MV-4-11 (cell line): Measurements from ENCODE around the gene ITPR1.

Experiments
- DNase-seq: peaks from one replicate; lab custom pipeline; 2025; lab: John Stamatoyannopoulos, UW

Gene ITPR1

DNA sequence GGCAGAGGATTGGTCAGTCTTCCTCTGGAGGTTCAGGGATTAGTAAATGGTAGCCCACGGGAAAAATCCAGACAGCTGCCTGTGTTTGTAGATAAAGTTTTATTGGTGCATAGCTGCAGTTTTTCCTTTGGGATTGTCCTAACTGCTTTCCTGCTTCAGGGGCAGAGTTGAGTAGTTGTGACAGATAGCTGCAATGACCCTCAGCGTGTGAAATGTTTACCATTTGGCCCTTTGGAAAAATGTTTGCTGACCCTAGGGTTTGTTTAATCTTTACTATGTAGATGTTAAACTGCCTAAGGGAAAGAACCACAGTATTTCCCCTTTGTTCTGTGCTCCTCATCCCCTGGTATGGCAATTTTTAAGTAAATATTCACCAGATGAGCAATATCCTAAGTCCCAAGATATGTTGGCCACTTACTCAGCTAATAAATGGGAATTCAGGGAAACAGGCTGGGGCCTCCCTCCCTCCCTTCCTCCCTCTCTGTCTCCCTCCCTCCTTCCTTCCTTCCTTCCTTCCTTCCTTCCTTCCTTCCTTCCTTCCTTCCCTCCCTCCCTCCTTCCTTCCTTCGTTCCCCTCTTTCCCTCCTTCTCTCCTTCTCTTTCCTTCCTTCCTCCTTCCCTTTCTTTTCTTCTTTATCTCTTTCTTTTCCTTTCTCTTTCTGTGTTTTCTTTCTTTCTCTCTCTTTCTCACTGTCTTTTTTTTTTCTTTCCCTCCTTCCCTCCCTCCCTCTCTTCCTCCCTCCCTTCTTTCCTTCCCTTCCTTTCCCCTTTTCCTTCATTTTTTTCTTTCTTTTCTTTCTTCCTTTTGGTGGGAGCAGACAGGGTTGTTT, 251.5 kb downstream of the ITPR1 start:
- DNase-seq, result no peak

DNA sequence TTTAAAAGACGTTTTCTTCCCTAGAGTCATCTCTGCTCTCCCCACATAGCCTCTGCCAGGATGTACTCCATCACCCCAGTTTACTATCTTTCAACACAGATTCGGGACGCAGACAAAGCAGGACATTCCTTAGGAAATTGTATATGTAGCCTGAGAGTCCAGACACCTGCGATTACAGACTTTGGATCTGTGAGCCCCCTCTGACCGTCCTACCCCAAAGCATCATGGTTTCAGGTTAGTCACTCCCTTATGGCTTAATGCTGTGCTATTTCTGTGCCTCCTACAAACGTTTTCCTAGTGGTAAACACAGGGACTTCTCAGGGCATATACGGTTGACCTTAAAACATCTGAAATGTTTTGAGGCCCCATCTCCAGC, 252.1 kb downstream of the ITPR1 start:
- no peak for DNase-seq

DNA sequence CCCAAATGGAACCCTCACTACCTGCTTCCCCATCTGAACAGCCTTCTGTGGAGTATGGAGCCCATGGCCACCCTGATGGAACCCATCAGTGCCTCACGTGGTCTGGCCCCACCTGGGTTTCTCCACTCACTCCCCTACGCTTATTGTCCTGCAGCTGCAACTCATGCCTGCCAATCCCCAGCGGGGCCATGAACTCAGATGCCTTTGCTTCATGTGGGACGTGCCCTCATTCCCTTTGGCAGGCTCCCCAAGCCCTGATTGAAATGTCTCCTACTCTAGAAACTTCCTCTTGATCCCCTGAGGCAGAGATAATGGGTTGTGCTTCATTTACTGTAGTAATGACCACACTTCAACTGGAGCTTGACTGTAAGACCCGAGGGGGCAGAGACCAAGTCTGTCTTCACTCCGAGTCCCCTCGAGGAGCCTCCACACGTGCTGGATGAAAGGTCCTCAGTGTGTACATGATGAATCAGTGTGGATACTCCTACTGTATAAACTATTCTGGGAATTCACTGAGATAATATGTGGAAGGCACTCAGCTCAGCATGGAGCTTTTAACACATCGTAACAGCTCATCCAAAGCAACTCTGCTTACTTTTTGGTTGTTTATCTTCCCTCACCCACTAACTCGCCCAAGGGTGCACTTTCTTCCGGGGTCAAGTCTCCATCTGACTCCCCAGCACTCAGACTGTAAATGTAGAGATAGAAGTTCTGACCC, 253.3 kb downstream of the ITPR1 start:
- DNase-seq, result no peak

DNA sequence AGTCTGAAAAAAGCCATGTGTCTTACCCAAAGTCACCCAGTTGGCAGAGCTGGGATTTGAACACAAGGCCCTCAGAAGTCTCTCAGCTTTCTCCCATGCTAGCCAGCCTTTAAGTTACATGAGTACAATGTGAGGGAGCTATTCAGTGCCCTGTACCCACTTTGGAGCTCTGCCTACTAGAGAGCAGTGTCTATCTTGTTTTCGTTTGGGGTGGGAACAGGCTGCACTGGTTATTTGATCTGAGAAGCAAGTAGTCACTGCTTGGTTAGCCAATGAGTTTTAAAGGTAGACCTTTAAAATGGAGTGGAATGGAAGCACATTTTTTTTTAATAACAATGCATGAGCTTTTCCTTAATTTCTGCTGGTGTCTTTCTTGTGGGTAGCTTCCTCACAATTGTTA, 255.0 kb downstream of the ITPR1 start:
- DNase-seq, result no peak

DNA sequence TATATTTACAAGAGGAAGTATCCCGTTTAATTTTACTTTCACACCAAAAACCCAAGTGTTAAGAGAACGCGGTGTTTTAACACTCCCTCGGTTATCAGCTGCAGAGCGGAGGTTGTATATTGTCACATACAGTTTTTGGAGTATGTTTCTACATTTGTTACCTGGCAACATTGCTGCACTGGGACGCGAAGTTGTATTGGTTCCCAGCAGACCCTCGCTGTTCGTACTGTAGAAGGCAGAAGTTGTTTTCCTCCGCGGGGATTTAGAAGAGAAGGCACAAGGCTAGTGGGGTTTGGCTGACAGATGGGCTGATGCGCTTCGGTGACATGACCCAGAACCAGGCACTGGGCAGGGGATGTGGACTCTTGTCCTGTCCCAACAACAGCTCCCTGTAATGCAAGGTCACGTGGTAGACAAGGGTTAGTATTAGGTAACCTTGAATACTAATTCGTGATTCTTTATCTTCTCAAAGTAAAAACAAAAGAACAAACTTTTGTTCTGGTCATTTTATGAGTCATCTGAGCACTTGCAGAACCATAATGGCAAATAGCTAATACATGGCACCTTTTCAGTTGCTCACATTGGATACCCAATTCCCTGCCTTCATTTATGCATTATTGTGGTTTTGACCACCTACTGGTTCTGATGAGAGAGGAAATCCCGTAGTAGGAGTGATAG, 255.7 kb downstream of the ITPR1 start:
- DNase-seq, result peak; percentile 77

DNA sequence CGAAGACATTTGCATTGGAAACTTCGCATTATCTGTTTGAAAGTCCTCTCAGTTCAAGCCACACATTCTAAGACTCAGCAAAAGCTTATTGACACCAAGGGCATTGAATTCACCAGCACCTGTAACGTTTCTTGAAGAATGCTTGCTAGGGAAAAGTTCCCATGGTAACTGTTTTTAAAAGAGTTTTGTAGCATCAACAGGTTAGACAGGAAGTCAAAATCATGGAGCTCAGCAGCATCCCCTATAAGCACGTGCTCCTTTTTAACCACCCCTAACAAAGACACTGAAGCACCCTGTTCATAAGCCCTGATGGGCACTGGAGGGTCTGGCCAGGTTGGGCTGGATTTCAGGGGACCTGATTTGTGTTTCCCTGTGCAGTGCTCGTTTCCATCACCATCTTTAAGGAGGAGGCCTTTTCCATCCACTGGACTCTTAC, 256.4 kb downstream of the ITPR1 start:
- no peak for DNase-seq

DNA sequence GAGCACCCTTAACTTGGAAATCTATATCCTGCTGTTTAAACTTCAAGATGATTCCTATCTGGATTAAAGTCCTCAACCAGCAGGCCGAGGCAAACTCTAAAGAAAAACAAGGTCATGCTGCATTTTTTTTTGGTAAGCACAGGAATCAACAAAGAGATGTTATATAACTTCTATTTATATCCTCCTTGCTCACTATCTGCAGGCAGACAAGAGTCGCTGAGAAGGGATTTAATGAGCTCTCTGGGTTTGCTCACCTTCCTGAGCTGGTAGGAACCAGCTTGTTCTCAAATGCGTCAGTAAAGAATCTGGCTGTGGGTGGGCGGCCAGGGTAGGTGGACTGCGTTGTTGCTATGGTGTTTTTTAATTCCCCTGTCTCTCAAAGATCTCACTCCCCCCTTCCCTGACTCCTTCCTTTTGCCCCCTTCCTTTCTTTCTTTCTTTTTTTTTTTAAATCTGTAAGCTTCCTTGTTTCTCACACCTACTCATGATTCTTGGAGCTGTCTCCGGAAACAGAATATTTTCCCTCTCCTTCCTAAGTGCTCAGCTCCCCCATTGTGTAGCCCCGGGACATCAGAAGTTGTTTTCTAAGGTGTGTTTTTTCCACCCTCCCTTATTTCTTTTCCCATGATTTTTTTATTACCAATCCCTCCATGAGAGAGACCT, 257.3 kb downstream of the ITPR1 start:
- DNase-seq, result no peak

DNA sequence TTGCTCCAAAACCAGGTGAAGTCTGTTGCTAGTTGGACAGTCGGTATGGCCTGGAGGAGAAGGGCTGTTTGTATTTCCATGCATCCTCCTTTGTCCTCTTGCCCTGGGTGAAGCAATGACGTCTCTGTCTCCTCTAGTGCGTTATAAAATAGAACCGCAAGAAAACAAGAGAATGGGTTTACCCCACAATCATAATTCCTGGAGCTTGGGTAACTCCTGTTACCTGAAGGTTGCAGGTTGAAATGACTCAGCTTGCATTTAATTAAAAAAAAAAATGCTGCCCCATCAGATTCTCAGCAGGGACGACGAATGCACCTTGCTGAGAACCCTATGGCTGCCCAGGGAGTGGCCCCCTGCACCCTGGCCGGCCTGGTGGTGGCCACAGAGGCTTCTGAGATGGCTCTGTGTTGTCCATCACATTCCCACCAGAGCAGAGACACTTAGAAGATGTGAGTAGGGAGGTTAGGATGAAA, 257.9 kb downstream of the ITPR1 start:
- DNase-seq, result no peak

DNA sequence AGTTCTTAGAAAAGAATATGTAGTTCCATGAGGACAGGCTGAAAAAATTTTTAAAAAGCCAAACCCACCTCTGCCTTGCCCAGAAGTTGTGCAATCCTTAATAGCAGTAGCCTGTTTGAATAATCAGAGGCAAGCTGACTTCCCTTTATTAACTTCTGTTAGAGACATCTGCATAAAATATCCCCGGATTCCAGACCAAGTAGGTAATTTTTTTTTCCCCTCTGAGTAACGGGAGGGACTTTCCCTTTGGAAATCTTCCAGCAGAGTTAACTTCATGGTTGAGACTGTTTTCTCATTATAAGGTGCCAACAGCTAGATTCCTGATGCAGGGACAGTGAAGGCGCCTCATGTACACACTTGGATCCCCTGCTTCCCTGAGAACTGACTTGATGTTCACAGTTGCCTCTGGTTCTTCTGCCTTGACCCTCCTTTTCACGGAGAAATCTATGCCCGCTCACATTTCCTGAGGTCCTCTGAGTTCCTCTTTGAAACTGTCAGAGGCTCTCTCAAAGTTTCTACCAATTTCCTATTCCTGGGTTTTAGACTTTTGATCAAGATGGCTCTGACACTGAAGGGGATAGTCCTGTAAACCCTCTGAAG, 258.5 kb downstream of the ITPR1 start:
- peak; percentile 92 for DNase-seq

DNA sequence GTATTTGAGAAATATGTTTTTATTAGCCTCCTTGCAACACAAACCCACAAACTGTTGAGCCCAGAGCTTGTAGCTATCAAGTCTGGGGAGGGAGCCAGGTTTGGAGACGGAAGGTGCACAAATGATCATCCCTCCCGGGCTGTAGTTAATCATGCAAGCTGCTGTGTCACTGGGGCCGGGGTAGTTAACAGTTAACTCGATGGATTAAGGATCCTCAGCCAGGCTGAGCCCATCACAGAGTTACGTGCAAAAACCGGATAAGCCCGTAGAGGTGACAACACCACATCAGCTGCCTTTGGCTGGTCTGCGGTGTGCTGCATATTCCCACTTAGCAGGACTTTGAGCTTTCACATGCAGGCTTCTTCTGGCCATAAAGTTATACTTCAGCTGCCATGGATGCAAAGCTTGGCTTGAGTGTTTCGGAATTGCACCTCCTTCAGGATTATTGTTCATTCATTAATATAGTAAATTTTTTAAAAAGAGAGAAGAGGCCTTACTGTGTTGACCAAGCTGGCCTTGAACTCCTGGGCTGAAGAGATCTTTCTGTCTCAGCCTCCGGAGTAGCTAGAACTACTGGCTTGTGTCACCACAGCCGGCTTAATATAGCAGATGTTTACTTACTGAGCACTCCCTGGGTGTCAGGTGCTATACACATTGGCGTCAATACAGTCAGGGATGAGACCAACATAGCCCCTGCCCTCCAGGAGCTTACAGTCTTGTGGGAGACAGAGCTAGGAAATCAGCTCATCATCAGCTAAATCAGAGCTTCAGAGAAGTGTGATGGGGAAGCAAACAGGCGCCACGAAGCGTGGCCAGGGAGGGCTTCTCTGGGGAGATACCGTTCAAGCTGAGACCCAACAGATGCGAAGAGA, 259.3 kb downstream of the ITPR1 start:
- DNase-seq, result peak; percentile 99

DNA sequence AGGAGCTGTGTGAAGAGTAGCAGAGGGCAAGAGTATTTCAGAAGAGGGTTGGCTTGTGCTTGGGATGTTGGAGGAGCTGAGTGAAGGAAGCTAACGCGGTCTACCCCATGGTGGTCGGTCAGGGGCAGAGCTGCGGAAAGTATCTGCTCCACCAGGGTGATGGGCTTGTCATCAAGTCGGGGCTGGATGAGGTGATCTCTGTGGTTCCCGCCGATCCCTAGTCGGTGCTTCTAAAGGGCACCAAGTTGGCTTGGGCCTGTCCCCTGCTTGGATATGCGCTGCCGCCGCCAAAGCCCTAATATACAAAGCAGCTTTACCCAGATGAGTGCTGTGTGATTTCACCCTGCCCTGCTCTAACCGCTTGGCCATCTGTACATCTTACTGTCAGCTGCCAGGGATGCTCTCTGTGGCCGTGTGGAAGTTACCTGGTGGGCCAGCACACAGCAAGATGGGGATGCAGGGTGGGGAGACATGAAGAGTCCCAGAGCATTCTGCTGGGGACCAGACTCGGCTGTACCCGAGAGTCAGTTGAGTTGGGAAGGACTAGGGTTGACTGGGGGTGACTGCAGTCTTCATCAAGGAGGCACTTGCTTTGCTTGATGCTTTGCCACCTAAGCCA, 260.0 kb downstream of the ITPR1 start:
- no peak for DNase-seq

DNA sequence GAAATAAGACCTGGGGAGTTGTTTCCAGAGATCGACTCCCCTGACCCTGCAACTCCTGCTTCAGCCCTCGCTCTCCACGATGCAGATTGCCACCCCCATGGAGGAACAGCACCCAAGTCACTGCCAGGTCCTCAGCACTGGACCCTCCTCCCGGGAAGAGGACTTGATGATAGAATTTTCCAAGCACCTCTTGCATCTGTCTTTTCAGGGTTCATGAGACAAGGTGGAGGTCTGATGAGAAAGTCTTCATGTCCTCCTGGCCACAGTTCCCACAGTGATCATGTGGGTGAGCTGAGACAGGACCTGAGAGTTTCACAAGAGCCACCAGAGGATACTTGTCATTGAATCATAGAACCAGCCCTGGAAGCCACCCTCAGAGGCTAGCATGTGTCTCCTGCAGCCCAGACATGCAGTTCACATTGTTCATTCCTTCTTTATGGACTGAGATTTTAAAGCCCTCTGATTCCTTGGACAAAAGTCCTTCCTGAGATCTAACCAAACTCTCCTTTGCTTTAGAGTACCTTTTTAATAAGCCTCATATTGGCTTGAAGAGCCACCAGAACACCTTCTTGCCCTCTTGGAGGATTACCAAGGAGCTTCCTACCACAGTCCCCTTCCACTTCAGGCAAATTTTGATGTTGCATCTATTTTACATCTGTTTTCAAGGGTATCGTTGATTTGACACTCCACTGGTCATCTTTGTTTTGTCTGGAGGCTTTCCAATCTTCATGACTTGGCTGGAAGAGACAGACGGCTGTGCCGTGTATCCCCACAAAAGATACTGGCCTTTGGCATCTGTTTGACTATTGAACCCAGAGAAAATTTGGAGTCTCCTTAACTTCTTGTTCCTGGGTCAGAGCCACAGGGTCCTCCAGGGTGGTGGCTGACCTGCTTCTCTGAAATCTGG, 261.3 kb downstream of the ITPR1 start:
- DNase-seq, result peak; percentile 63

DNA sequence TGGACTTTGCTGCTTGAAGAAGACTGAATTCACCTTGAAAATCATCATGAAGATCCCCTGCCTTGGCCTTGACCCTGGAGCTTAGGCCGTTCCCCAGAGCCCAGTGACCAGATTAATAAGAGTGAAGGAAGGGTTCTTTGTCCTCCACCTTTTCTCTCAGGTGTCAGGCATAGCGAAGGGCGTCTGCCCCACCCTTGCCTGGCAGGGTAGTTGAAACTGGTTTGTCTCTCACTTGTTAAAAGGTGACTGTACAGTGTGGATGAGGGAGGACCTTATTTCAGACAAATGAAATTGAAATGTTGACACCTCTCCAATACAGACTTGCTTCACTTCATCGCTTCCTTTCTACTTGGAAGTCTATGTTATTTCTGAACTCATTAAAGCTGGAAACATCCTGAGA, 262.4 kb downstream of the ITPR1 start:
- DNase-seq, result no peak

DNA sequence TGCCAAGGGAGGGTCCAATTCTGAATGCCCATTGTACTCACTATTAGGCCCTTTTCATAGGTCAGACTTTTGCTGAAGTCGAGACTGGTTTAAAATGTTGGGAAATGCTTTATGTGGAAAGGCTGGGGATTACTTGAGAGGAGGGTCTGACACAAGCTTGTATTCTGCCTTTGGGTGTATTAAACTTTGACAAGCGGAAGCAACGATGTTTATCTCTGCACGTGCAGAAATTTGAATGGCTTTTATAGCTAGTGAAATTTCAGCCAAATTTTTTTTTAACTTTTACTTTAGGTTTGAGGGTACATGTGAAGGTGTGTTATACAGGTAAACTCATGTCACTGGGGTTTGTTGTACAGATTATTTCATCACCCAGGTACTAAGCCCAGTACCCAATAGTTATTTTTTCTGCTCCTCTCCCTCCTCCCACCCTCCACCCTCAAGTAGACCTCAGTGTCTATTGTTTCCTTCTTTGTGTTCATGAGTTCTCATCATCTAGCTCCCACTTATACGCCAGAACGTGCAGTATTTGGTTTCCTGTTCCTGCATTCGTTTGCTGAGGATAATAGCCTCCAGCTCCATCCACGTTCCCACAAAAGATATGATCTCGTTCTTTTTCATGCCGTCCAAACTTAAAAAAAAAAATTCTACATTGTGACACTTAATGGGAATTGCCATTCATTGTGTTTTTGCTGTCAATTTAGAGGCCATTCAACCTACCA, 263.1 kb downstream of the ITPR1 start:
- DNase-seq, result no peak

DNA sequence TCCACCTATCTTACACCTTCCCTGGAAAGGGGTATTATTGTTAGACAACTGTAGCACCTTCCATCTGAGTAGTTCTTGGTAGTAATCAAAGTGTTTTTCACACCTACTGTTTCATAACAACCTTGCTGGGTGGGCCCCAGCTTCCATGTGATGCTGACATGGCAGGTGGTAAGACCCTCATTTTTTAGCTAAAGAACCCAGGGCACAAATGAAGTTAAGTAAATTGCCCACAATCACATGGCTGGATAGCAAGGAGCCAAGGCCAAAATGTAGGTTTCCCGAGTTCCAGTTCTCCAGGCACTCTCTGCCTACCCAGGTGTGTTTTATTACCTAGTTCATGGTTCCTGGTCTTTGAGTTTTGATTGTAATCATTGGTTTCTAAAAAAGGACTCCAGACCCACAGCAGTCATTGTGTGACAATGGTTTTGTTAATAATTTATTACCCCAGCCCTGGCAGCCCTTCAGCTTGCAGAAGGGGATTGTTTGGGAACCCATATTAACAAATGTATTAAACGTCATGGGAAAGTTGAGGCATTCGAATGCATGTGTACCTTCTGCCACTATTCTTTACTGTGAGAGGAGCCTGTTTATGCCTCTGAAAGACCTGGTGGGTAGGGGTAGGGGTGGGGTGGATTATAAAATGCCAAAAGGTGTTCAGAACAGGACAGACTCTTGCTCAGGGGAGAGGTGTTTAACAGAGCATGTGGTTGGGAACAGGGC, 263.9 kb downstream of the ITPR1 start:
- DNase-seq, result no peak

DNA sequence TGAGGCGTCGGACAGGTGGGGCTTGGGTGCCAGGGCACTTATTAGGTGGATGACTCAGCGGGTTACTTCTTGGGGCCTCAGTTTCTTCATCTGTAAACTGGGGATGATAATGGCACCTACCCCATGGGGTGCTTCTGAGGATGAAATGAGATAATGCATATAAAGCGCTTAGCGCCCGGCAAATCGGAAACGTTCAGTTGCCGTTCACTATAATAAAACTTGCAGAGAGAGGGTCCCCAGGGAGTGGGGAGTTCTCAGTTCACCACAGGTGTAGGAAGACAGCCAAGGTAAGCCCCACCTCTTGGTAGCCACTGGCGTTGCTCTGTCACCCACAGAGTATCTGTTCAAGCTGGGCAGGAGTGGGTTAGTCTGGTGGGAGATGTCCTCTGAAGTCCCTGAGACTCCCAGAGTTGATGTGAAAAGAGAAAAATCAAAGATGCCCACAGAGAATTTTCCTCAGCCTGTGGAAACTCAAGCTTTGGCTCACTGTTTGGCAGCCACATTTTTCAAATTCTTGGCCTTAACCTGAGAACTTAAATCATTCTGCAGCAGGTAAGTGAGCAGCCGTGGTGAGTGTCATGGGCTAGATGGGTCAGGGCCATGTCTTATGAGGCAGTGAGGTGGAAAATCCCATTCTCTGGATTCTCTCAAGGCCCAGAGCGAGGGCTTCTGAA, 264.6 kb downstream of the ITPR1 start:
- DNase-seq, result no peak

DNA sequence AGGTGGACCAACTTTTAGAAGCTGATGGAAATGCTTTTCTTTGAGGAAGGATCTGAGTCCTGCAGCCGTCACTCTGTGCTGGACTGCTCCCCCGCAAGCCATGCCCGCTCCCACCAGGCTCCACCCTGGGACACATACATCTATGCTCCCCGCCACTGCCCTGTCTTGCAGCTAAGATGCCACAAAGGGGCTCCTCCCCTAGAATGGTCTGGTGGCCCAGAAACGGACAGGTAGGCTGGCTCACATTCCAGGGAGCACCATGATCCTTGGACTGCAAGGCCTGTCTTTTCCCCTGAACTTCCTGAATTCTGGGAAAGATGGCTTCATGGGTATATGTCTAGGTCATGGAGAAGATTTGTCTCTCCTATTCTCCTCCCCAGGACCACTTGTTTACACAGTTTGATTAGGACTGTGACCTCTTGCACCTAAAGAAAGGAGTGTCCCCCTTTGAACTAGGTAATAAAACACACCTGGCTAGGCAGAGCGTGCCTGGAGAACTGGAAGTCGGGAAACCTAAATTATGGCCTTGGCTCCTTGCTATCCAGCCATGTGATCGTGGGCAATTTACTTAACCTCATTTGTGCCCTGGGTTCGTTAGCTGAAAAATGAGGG, 265.2 kb downstream of the ITPR1 start:
- no peak for DNase-seq
